ENCODE measurements around the gene SCNN1B.

Gene SCNN1B

GRCh38 chr16:23319861-23320615 is 17.9 kb downstream of the SCNN1B start:
- no peak for DNase-seq (ENCODE audit: low read depth in 4 of 4, low spot score in 1 of 4)

- no peak for DNase-seq (ENCODE audit: low read depth in 4 of 4, low spot score in 1 of 4)
These were observed 18.6 kb downstream of the SCNN1B start for GRCh38 chr16:23320693-23321092.

- DNase-seq (ENCODE audit: low read depth in 4 of 4, low spot score in 1 of 4): no peak
These were observed 19.2 kb downstream of the SCNN1B start for GRCh38 chr16:23321206-23321875.

GRCh38 chr16:23323224-23324030 is 21.3 kb downstream of the SCNN1B start:
- no peak for DNase-seq (ENCODE audit: low read depth in 4 of 4, low spot score in 1 of 4)

GRCh38 chr16:23324727-23325126 is 22.6 kb downstream of the SCNN1B start:
- no peak for DNase-seq (ENCODE audit: low read depth in 4 of 4, low spot score in 1 of 4)

GRCh38 chr16:23327836-23328235 is 25.7 kb downstream of the SCNN1B start:
- DNase-seq (ENCODE audit: low read depth in 4 of 4, low spot score in 1 of 4): no peak

- DNase-seq (ENCODE audit: low read depth in 4 of 4, low spot score in 1 of 4): no peak
These were observed 28.1 kb downstream of the SCNN1B start for GRCh38 chr16:23330161-23330560.

- no peak for DNase-seq (ENCODE audit: low read depth in 4 of 4, low spot score in 1 of 4)
These were observed 28.6 kb downstream of the SCNN1B start for GRCh38 chr16:23330583-23331249.

- DNase-seq (ENCODE audit: low read depth in 4 of 4, low spot score in 1 of 4): no peak
These were observed 31.0 kb downstream of the SCNN1B start for GRCh38 chr16:23333034-23333579.

GRCh38 chr16:23333831-23334456 is 31.8 kb downstream of the SCNN1B start:
- DNase-seq (ENCODE audit: low read depth in 4 of 4, low spot score in 1 of 4): no peak

GRCh38 chr16:23334457-23334853 is 32.4 kb downstream of the SCNN1B start:
- no peak for DNase-seq (ENCODE audit: low read depth in 4 of 4, low spot score in 1 of 4)

- DNase-seq (ENCODE audit: low read depth in 4 of 4, low spot score in 1 of 4): no peak
These were observed 32.8 kb downstream of the SCNN1B start for GRCh38 chr16:23334950-23335349.

- DNase-seq (ENCODE audit: low read depth in 4 of 4, low spot score in 1 of 4): no peak
These were observed 35.9 kb downstream of the SCNN1B start for GRCh38 chr16:23337836-23338550.

- DNase-seq (ENCODE audit: low read depth in 4 of 4, low spot score in 1 of 4): no peak
These were observed 37.7 kb downstream of the SCNN1B start for GRCh38 chr16:23339787-23340186.

GRCh38 chr16:23342083-23342640 is 40.1 kb downstream of the SCNN1B start:
- no peak for DNase-seq (ENCODE audit: low read depth in 4 of 4, low spot score in 1 of 4)

GRCh38 chr16:23343643-23344612 is 41.8 kb downstream of the SCNN1B start:
- DNase-seq (ENCODE audit: low read depth in 4 of 4, low spot score in 1 of 4): no peak

GRCh38 chr16:23345237-23345636 is 43.1 kb downstream of the SCNN1B start:
- no peak for DNase-seq (ENCODE audit: low read depth in 4 of 4, low spot score in 1 of 4)
